Stimulated activated CD4-positive, alpha-beta T cell treated with anti-CD3 and anti-CD28 coated beads, Interleukin-1b, Interleukin-23, amount 100 ng/mL, for 48 hours (primary cell): ENCODE data around the gene SDCBP2.

ENCODE experiments used
- DNase-seq: peaks from one replicate; pipeline ENCODE4 v3.0.0-alpha.2; 2020

Gene SDCBP2

DNA sequence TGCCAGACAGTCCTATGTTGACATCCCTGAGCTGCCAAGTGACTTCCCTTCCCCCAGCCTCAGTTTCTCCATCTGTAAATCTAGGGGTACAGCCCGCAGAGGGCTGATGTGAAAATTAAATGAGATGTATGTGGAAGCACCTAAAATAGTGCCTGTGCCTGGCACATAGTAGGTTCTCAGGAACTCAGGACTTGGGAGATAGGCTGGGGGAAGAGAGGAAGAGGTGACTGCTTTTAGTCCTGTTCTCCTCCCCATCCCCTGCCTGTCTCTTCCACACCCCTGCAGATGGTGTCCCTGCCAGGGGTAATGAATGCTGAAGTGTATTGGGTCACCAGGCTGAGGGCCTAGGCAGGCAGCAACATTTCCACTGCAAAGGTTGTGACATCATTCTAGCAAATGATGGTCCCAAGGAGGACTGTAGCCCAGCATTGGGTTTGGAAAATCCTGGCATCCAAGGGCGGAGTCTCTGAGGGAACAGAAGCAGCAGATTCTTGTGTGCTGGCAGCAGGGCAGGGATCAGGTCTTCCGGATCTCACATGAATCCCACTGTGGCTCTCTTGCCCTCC, 61.0 kb downstream of the SDCBP2 start:
- DNase-seq: no peak

DNA sequence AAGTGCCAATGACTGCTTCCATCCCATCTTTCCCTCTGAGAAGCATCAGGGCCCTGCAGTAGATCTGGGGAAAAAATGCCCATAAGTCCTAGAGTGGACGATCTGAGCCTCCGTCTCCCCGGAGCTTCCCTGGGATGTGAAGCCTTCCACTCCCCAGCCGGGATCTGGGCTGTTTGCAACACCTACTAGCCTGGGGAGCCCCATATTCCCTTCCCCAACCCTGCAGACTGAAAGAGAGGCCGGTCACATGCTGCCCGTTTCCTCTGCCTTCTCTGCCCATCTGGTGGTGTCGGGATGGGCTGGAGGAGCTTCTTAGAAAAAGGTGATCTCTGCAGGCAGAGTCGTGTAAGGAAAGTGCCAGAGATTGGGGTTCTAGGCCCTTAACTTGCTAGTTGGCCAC, 61.8 kb downstream of the SDCBP2 start:
- no peak for DNase-seq

DNA sequence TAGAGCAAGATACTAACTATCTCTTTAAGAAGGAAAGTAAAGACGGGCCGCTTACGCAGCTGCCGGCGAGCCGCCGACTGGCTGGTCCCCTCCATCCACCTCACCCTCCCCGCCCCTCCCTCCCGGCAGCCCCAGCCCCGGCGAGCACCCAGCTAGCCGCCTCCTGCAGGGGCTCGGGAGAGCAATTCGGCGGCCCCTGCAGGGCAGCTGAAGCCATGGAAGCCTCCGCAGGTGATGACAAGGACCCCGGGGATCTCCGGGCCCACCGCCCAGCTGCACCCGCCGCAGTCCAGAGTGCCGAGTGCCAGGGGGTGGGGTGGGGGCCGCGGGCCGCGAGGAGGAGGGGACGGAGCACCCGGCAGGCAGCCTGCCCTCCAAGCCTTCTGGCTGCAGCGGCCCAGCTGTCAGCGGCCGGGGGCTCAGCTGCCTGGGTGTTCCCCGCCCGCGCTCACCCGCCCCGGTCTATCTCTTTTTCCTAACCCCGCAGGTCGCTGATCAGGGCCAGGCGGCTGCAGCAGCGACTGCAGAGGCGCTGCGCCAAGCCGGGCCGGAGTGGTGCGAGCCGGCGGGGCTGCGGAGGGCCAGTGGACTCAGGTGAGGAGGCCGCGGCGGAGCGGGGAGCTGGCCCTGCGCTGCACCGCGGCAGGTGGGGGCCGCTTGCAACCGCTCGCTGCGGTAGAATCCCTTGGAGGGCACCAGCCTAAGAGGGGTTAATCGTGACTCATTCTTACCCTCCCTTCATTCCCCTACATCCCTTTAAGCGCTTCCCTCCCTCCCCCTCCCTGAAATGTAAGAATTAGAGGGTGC, 62.6 kb downstream of the SDCBP2 start, which contains the start of gene SNPH:
TSS of gene SNPH (plus strand) at position 128 of the 807 bp plus-strand sequence. CDS start 29,946 bp downstream, outside the sequence.
- DNase-seq: peak; percentile 69

DNA sequence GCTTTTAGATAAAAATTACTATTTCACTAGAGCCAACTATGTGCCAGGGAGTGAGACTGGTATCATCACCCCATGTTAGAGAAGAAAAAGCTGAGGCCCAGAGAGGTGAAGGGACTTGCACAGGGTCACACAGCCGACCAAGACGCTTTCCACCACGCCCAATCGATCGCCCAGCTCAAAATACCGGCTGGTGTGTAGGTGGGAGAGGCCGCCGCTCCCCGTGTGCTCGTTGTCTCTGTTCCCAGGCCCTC, 63.1 kb downstream of the SDCBP2 start:
- no peak for DNase-seq

DNA sequence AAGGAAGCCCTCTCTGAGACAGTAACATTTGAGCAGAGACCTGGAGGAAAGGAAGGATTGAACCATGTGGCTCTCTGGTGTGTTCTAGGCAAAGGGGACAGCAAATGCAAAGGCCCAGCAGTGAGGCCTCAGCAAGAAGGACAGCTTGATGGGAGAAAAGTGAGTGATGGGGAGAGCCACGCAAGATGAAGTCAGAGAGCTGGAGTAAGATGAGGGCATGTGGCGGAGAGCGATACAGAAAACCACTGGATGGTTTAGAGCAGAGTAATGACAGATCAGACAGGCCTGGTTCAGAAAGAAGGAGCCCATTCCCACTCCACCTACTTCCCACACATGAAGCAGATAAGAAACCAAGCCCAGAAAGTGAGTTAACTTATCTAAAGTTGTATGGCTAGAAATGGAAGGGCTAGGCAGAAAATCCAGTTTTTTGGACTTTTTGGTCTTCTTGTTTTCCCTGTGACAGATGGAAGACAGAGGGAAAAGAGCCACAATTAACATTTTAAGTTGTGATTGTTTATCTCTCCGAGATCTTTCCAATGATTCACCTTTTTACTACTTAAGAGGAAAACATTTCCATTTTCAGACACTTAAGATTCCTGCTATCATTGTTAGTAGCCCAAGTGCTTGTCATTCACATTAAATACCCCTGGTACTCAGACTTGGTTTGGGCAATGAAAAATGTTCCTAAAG, 63.6 kb downstream of the SDCBP2 start:
- DNase-seq: no peak

DNA sequence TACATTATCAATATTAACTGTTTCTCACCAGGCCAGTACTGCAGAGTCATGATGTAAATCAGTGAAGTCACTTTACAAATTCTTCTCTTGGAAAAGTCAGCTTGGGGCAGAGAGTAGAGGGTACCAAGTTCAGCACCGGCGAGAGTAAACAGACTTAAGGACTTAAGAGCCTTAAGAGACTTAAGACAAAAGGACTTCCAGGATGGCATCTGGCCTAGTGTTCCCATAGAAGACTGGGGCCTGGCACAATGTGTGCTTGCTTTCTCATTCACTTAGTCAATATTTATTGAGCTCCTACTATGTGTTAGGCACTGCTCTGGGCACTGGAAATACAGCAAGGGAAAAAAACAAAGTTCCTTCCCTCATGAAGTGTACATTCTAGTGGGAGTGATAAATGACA, 64.2 kb downstream of the SDCBP2 start:
- DNase-seq: no peak

DNA sequence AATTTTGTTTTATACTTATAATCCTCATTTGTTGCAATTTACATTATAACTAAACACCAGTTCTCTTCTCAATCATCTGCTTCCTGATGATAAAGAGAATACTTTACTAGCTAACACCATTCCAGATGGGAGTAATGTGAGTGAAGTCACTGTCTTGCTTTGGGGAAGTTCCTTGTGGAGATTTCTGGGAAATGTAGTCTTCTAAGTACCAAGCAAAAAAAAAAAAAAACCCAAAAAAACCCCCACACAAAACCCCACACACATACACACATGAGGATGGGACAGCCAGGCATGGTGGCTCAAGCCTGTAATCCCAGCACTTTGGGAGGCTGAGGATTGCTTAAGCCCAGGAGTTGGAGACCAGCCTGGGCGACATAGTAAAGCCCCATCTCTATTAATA, 65.1 kb downstream of the SDCBP2 start:
- no peak for DNase-seq
